GM10248 (cell line): ENCODE measurements around the gene NTRK3.

ENCODE experiments used
- CTCF ChIA-PET: fragments of 300-600 bp; sonication (Branson Sonifier 250); formaldehyde crosslinking; extraction: SDS; loops from one replicate; lab custom pipeline; 2021; ENCODE audit warnings: antibody characterized with exemption; lab: Yijun Ruan, JAX
- POLR2A ChIA-PET: fragments of 350-650 bp; sonication (Branson Sonifier 250); formaldehyde crosslinking; extraction: SDS; loops from one replicate; lab custom pipeline; 2020; ENCODE audit warnings: antibody characterized with exemption; lab: Yijun Ruan, JAX
- DNase-seq: peaks from one replicate; pipeline ENCODE4 v3.0.0; 2012; ENCODE audit errors: extremely low spot score
- TF ChIP-seq, protein P1 (sequence below): IDR thresholded peaks from 2 replicates; pipeline ENCODE4 v1.5.1; 2012; ENCODE audit warnings: mild to moderate bottlenecking, low read depth; ENCODE audit errors: extremely low read depth, missing control alignments, control extremely low read depth

Gene NTRK3

DNA sequence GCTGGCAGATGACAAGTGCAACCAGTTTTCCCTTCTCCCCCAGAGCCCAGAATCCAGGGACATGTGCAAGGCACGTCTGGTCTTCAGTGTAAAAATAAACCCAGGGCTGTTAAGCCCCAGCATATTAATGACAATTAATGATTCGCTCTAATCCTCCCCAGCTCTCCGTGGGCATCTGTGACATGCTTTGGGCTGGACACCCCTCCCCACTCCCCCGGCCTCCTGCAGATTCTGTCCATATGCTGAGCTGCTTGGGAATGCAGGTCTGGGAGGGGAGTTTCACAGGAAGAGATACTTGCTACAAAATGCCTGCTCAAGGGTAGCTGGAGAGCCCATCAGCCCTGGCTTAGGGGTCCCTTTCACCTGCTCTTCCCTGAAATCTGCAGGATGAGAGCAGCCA is 43.0 kb upstream of the NTRK3 start:
- ChIA-PET CTCF (interaction anchor here (1.2 to 3.0 kb wide), 2 partner anchors 25 to 38 kb away, joined by 3 to 15 read pairs; no protein-coding TSS in a partner anchor), POLR2A (no interaction called here)
- DNase-seq, result no peak
- TF ChIP-seq, protein P1, sequence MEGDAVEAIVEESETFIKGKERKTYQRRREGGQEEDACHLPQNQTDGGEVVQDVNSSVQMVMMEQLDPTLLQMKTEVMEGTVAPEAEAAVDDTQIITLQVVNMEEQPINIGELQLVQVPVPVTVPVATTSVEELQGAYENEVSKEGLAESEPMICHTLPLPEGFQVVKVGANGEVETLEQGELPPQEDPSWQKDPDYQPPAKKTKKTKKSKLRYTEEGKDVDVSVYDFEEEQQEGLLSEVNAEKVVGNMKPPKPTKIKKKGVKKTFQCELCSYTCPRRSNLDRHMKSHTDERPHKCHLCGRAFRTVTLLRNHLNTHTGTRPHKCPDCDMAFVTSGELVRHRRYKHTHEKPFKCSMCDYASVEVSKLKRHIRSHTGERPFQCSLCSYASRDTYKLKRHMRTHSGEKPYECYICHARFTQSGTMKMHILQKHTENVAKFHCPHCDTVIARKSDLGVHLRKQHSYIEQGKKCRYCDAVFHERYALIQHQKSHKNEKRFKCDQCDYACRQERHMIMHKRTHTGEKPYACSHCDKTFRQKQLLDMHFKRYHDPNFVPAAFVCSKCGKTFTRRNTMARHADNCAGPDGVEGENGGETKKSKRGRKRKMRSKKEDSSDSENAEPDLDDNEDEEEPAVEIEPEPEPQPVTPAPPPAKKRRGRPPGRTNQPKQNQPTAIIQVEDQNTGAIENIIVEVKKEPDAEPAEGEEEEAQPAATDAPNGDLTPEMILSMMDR, result no peak

DNA sequence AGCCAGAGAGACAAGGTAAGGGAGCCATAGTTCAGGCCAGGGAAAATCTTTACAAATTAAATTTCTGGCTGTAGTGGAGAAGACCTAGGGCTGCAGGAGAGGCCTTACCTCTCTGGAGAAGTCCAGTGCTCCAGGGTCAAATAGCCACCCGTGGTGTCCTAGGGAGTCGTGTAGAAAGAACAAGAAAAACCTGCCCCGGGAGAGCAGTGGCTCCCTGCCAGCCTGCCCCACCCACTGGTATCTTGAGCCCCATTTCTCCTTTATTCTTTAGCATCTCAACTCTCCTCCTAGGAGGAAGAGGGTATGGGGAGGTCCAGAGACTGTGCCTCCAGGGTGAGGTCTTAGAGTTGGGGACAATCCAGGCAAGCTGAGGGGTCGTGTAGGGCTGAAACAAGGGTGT is 32.1 kb upstream of the NTRK3 start:
- ChIA-PET POLR2A (no interaction called here), CTCF (interaction anchor here (1.2 to 1.5 kb wide), 2 partner anchors 17 to 43 kb away, joined by 3 read pairs; no protein-coding TSS in a partner anchor)
- no peak for DNase-seq
- TF ChIP-seq, protein P1, result no peak

DNA sequence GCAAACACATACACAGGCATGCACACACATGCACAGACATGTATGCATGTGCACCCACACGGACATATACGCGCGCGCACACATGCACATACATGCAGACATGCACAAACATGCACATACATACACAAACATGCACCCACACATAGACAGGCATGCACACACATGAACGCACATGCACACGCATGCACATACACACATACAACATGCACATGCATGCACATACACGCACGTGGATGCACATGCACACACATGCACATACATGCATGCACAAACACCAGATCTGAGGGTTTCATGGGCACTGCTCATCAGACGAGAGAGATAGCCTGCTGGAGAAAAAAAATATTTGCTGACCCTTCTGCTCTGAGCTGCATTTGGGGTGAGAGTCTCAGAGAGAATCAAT is 31.7 kb upstream of the NTRK3 start:
- TF ChIP-seq, protein P1, result no peak
- DNase-seq, result no peak
- ChIA-PET POLR2A (no interaction called here), CTCF (interaction anchor here (1.2 to 1.5 kb wide), 2 partner anchors 16 to 42 kb away, joined by 3 read pairs; no protein-coding TSS in a partner anchor)

DNA sequence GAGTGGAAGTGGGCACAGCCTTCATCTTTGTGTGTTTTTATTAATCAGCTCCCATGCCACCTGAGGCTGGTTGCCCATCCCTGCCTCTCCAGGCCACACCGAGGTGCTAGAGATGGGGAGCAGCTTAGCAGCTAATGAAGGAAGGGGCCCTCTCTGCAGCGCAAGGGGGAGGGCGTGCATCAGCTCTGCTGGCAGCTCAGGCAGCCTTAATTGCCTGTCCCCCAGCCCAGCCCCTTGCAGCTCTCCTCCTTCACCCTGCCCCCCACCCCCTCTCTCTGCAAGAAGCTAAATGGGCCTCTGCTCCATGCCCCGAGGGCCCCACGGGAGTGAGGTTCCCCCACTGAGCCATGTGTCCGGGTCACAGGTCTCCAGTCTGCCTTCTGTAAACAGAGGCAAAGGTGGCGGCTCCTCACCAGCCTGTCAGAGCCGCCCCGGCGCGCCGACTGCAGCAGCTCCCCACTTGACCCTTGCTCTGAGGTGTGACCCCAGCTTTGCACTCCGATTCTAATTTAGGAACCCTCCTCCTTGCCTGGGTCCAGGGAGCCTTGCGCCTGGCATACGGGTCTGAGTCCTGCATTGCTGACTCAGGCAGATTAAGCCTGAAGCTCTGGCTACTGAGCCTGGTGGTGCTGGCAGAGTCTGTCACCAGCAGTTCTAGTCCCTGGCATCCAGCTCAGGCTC is 27.9 kb upstream of the NTRK3 start:
- ChIA-PET POLR2A (no interaction called here), CTCF (interaction anchor here (2.1 to 3.4 kb wide), 2 partner anchors 11 to 37 kb away, joined by 7 to 32 read pairs; no protein-coding TSS in a partner anchor)
- no peak for DNase-seq
- TF ChIP-seq, protein P1, result no peak

DNA sequence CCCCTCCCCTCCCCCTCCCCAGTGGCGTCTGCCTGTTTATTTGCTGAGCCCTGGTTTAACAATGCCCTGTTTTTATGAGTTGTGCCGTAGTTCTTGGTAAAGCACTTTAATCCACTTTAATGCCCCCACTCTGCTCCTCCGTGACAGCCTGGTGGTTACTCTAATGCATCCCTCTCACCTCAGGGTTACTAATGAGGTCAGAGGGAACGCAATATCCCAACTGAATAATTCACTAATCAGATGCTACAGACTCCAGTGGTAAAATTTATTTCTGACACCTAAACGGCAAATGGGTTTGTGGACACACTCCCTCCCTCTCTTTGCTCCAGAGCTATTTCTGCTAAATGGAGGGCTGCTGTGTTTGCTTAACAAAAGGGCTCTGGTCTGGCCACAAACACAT is 26.1 kb upstream of the NTRK3 start:
- DNase-seq, result no peak
- TF ChIP-seq, protein P1, result no peak
- POLR2A ChIA-PET, result no interaction called here
- CTCF ChIA-PET, result interaction anchor here (1.4 to 3.4 kb wide), 3 partner anchors 9 to 35 kb away, joined by 4 to 32 read pairs (median 7); no protein-coding TSS in a partner anchor

DNA sequence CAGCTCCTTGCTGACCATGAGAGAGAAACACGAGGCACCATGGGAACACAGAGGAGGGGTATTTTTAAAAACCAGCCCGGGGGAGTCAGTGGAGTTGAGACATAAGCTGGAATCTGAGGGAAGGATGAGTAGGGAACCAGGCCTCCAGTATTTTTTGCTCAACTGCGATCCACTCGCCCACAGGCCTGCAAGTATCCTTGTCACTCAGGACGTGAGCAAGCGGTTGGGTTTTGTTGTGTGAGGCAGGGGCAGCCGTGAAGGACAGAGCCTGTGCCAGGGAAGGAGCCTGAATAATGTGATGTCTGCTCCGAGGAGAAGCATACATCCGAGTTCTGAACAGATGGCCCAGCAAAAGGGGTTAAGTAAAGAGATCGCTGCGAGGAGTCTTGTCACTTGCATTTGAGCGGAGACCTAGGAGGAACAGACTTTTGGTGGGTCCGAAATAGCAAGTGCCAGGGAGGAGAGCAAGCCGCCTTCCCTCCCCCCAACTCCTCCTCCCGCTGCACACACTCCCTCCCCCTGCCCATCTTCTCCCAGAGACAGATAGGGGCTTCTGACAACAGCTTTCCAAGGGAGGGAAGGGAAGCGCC is 20.4 kb upstream of the NTRK3 start:
- TF ChIP-seq, protein P1, result no peak
- POLR2A ChIA-PET, result no interaction called here
- no peak for DNase-seq
- CTCF ChIA-PET, result interaction anchor here (1.9 kb wide), 1 partner anchor 30 kb away, joined by 3 read pairs; no protein-coding TSS in a partner anchor
